ENCODE results near the gene PEX14.

Gene PEX14

DNA sequence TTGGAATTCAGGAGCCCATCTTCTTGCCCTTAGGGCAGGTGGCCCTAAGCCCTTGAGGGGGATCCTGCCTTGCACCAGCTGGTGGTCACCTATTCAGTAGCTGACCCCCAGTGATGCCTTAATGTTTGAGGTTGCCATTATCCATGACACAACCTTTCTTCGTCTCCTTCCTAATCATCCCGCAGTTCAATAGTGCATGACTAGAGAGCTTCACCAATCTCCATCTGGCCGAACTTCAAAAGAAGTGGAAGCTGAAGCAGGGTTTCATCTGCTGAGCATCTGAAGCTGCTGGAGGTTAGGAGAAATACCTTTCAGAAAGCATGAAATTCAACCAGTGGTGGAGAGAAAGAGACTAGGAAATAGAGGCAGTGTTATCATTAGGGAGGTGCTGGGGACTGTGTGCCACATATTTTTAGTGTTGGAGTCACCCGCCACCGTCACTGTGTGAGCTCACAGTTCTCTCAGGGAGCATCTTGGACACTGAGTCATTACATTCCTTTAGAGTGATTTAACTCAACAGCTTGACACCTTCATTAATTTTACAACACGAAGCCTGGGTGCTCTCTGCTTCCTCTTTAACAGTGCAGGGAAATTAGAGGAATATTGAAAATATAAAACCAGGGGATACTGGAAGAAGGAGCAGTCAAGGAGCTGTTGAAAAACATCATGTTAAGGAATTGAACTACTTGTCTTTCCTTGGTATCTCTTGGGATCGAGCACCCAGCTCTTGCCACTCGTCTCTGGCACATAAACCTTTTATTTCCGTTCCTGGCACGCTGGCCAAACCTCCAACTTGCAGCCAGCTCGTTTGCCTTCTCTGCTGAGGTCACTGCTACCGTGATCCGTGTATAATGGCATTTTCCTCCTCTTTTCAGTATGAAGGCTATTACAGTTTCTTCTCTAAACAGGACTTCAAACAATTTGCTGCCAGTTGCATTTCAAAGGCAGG lies 53.6 kb downstream of the PEX14 start:
- H3K4me1 ChIP-seq (ENCODE audit: control insufficient read depth in 1 of 2, insufficient read depth in 2 of 2, low read length in 2 of 2), result peaks cover 0 to 5% of the 10 kb centered on the region in 2 donors

DNA sequence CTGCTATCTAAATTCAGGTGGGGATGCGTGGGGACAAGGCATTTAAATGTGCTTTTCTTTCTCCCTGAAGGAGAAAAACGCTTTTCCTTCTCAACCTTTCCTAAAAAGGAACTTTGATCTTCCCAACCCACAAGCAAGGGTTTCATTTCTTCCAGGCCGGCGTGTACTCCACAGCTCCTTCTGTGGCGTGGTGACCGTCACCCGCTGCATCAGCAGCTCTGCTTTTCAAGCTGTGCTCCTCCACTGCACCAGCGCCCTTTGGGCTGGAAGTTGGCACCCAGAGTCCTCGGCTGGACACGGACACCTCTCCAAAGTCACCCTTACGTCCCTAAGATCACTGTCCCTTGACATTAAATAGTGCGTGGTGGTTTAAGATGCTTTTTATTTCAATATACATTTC lies 54.3 kb downstream of the PEX14 start:
- H3K36me3 ChIP-seq (ENCODE audit: control insufficient read depth in 1 of 2, insufficient read depth in 2 of 2, low read length in 2 of 2), result no peaks in the 10 kb centered on the region
- H3K27ac ChIP-seq (ENCODE audit: low read depth, low read length), result no peak overlapping the region
- no peaks in the 10 kb centered on the region for H3K9me3 ChIP-seq (ENCODE audit: control insufficient read depth in 1 of 2, low read length in 2 of 2)
- H3K4me1 ChIP-seq (ENCODE audit: control insufficient read depth in 1 of 2, insufficient read depth in 2 of 2, low read length in 2 of 2), result peaks cover 0 to 5% of the 10 kb centered on the region in 2 donors
- no peak overlapping the region for H3K4me3 ChIP-seq (ENCODE audit: low read depth in 1 of 2, low read length in 2 of 2)
- H3K27me3 ChIP-seq (ENCODE audit: control insufficient read depth in 1 of 2, insufficient read depth in 2 of 2, low read length in 2 of 2), result no peaks in the 10 kb centered on the region
- H3K9ac ChIP-seq (ENCODE audit: low read depth in 1 of 2, low read length in 2 of 2), result no peak overlapping the region

More for the DNA sequence above, 53.6 kb downstream of the PEX14 start:
- Histone ChIP-seq H3K9ac (ENCODE audit: low read depth in 1 of 2, low read length in 2 of 2) (no peak overlapping the region), H3K4me3 (ENCODE audit: low read depth in 1 of 2, low read length in 2 of 2) (no peak overlapping the region), H3K36me3 (ENCODE audit: control insufficient read depth in 1 of 2, insufficient read depth in 2 of 2, low read length in 2 of 2) (no peaks in the 10 kb centered on the region), H3K9me3 (ENCODE audit: control insufficient read depth in 1 of 2, low read length in 2 of 2) (no peaks in the 10 kb centered on the region), H3K27ac (ENCODE audit: low read depth, low read length) (no peak overlapping the region), H3K27me3 (ENCODE audit: control insufficient read depth in 1 of 2, insufficient read depth in 2 of 2, low read length in 2 of 2) (no peaks in the 10 kb centered on the region)

DNA sequence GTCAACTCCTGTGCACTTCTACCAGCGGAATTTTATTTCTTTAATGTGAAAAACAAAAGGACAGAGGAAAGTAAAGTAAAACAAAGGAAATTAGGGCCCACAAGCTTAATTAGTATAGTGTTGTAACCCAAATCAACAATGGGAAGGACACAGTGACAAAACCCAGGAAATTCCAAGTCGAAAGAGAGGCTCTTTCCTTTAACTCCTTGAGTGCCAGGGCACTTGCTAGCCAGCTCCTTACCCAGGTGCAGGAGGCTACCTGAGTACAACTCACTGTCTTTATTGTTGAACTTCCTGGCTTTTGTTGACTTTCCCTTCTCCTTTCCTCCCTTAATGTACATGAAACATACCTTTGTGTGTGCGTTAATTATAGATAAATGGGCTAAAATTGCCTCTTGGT lies 55.0 kb downstream of the PEX14 start:
- Histone ChIP-seq H3K4me1 (ENCODE audit: control insufficient read depth in 1 of 2, insufficient read depth in 2 of 2, low read length in 2 of 2) (peaks cover 0 to 5% of the 10 kb centered on the region in 2 donors), H3K9ac (ENCODE audit: low read depth in 1 of 2, low read length in 2 of 2) (no peak overlapping the region), H3K27me3 (ENCODE audit: control insufficient read depth in 1 of 2, insufficient read depth in 2 of 2, low read length in 2 of 2) (no peaks in the 10 kb centered on the region), H3K36me3 (ENCODE audit: control insufficient read depth in 1 of 2, insufficient read depth in 2 of 2, low read length in 2 of 2) (no peaks in the 10 kb centered on the region), H3K27ac (ENCODE audit: low read depth, low read length) (no peak overlapping the region), H3K9me3 (ENCODE audit: control insufficient read depth in 1 of 2, low read length in 2 of 2) (no peaks in the 10 kb centered on the region), H3K4me3 (ENCODE audit: low read depth in 1 of 2, low read length in 2 of 2) (no peak overlapping the region)

GRCh38 chr1:10530281-10530740 lies 55.6 kb downstream of the PEX14 start:
- Histone ChIP-seq H3K9ac (ENCODE audit: low read depth in 1 of 2, low read length in 2 of 2) (no peak overlapping the region), H3K4me1 (ENCODE audit: control insufficient read depth in 1 of 2, insufficient read depth in 2 of 2, low read length in 2 of 2) (peaks cover 0 to 5% of the 10 kb centered on the region in 2 donors), H3K27ac (ENCODE audit: low read depth, low read length) (no peak overlapping the region), H3K27me3 (ENCODE audit: control insufficient read depth in 1 of 2, insufficient read depth in 2 of 2, low read length in 2 of 2) (no peaks in the 10 kb centered on the region), H3K4me3 (ENCODE audit: low read depth in 1 of 2, low read length in 2 of 2) (no peak overlapping the region), H3K9me3 (ENCODE audit: control insufficient read depth in 1 of 2, low read length in 2 of 2) (no peaks in the 10 kb centered on the region), H3K36me3 (ENCODE audit: control insufficient read depth in 1 of 2, insufficient read depth in 2 of 2, low read length in 2 of 2) (no peaks in the 10 kb centered on the region)

GRCh38 chr1:10530756-10531495 lies 56.2 kb downstream of the PEX14 start:
- Histone ChIP-seq H3K9me3 (ENCODE audit: control insufficient read depth in 1 of 2, low read length in 2 of 2) (no peaks in the 10 kb centered on the region), H3K9ac (ENCODE audit: low read depth in 1 of 2, low read length in 2 of 2) (no peak overlapping the region), H3K4me1 (ENCODE audit: control insufficient read depth in 1 of 2, insufficient read depth in 2 of 2, low read length in 2 of 2) (peaks cover 0 to 5% of the 10 kb centered on the region in 2 donors), H3K27me3 (ENCODE audit: control insufficient read depth in 1 of 2, insufficient read depth in 2 of 2, low read length in 2 of 2) (no peaks in the 10 kb centered on the region), H3K36me3 (ENCODE audit: control insufficient read depth in 1 of 2, insufficient read depth in 2 of 2, low read length in 2 of 2) (peaks cover 0 to 1% of the 10 kb centered on the region in 2 donors), H3K27ac (ENCODE audit: low read depth, low read length) (no peak overlapping the region), H3K4me3 (ENCODE audit: low read depth in 1 of 2, low read length in 2 of 2) (no peak overlapping the region)

- peaks cover 6 to 11% of the 10 kb centered on the region in 2 donors for H3K36me3 ChIP-seq (ENCODE audit: control insufficient read depth in 1 of 2, insufficient read depth in 2 of 2, low read length in 2 of 2)
- H3K9me3 ChIP-seq (ENCODE audit: control insufficient read depth in 1 of 2, low read length in 2 of 2), result no peaks in the 10 kb centered on the region
Observed at GRCh38 chr1:10532362-10532761, 57.6 kb downstream of the PEX14 start.

DNA sequence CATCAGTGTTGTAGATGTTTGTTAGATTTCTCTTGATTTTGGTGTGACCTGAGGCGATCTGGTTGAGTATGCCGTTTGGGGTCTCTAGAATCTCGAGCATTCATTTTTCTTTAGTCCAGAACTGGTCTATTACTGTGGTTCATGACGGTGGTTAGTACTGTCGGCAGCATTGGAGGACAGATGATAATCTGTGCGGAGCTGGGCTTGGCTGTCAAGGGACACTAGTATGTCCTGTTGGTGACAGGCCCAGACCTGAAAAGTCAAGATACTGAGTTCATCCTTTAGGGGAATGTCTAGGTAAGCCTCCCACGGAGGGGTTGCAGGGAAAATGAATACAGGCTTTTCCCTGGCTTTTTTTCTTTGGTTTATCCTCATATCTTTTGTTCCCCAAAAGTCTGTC lies 59.8 kb downstream of the PEX14 start:
- no peaks in the 10 kb centered on the region for H3K9me3 ChIP-seq (ENCODE audit: control insufficient read depth in 1 of 2, low read length in 2 of 2)
- H3K27me3 ChIP-seq (ENCODE audit: control insufficient read depth in 1 of 2, insufficient read depth in 2 of 2, low read length in 2 of 2), result no peaks in the 10 kb centered on the region
- no peak overlapping the region for H3K27ac ChIP-seq (ENCODE audit: low read depth, low read length)
- no peak overlapping the region for H3K9ac ChIP-seq (ENCODE audit: low read depth in 1 of 2, low read length in 2 of 2)
- H3K4me1 ChIP-seq (ENCODE audit: control insufficient read depth in 1 of 2, insufficient read depth in 2 of 2, low read length in 2 of 2), result peaks cover 0 to 5% of the 10 kb centered on the region in 2 donors
- no peak overlapping the region for H3K4me3 ChIP-seq (ENCODE audit: low read depth in 1 of 2, low read length in 2 of 2)
- H3K36me3 ChIP-seq (ENCODE audit: control insufficient read depth in 1 of 2, insufficient read depth in 2 of 2, low read length in 2 of 2), result peaks cover 11% of the 10 kb centered on the region in 2 donors

More at GRCh38 chr1:10532362-10532761, 57.6 kb downstream of the PEX14 start:
- Histone ChIP-seq H3K27ac (ENCODE audit: low read depth, low read length) (no peak overlapping the region), H3K27me3 (ENCODE audit: control insufficient read depth in 1 of 2, insufficient read depth in 2 of 2, low read length in 2 of 2) (no peaks in the 10 kb centered on the region), H3K4me3 (ENCODE audit: low read depth in 1 of 2, low read length in 2 of 2) (no peak overlapping the region), H3K4me1 (ENCODE audit: control insufficient read depth in 1 of 2, insufficient read depth in 2 of 2, low read length in 2 of 2) (peaks cover 0 to 5% of the 10 kb centered on the region in 2 donors), H3K9ac (ENCODE audit: low read depth in 1 of 2, low read length in 2 of 2) (no peak overlapping the region)

- H3K27me3 ChIP-seq (ENCODE audit: control insufficient read depth in 1 of 2, insufficient read depth in 2 of 2, low read length in 2 of 2), result no peaks in the 10 kb centered on the region
- H3K9ac ChIP-seq (ENCODE audit: low read depth in 1 of 2, low read length in 2 of 2), result no peak overlapping the region
- H3K27ac ChIP-seq (ENCODE audit: low read depth, low read length), result no peak overlapping the region
- peaks cover 11 to 18% of the 10 kb centered on the region in 2 donors for H3K36me3 ChIP-seq (ENCODE audit: control insufficient read depth in 1 of 2, insufficient read depth in 2 of 2, low read length in 2 of 2)
- no peaks in the 10 kb centered on the region for H3K9me3 ChIP-seq (ENCODE audit: control insufficient read depth in 1 of 2, low read length in 2 of 2)
- no peaks in the 10 kb centered on the region for H3K4me1 ChIP-seq (ENCODE audit: control insufficient read depth in 1 of 2, insufficient read depth in 2 of 2, low read length in 2 of 2)
- no peak overlapping the region for H3K4me3 ChIP-seq (ENCODE audit: low read depth in 1 of 2, low read length in 2 of 2)
Observed at GRCh38 chr1:10536133-10536770, 61.5 kb downstream of the PEX14 start.

DNA sequence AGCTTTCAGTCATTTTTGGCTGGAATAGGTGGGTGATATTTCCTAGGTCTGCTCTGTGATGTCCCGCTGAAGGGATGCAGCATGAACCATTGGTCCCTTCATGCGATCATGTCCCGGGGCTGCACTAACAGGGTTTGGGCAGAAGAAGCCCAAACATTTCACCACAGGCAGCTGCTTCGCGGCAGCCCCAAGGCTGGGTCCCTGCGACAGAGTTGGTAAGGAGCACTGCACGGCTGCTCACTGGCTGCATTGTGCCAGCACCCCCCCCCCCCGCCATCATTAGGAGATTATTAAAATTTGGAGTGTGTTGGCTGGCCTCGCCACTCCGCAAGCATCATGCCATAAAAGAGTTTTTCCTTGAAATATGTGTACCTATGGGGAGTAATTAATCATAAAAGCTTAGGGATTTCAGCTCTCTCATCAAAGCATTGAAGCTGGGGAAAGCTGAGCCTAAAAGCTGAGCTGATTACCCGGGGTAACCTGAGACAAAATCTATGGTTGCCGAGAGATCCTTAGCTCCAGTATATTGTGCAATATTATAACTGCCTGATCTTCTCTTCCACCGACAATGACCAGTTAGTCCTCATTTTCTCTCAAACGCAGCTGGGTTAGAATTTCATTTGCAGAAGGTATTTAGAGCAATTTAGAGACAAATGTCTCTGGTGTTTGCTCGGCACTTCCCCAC lies 62.5 kb downstream of the PEX14 start:
- no peaks in the 10 kb centered on the region for H3K4me1 ChIP-seq (ENCODE audit: control insufficient read depth in 1 of 2, insufficient read depth in 2 of 2, low read length in 2 of 2)
- H3K9ac ChIP-seq (ENCODE audit: low read depth in 1 of 2, low read length in 2 of 2), result no peak overlapping the region
- no peak overlapping the region for H3K4me3 ChIP-seq (ENCODE audit: low read depth in 1 of 2, low read length in 2 of 2)
- no peak overlapping the region for H3K27ac ChIP-seq (ENCODE audit: low read depth, low read length)
- peaks cover 11 to 23% of the 10 kb centered on the region in 2 donors for H3K36me3 ChIP-seq (ENCODE audit: control insufficient read depth in 1 of 2, insufficient read depth in 2 of 2, low read length in 2 of 2)
- H3K27me3 ChIP-seq (ENCODE audit: control insufficient read depth in 1 of 2, insufficient read depth in 2 of 2, low read length in 2 of 2), result no peaks in the 10 kb centered on the region
- no peaks in the 10 kb centered on the region for H3K9me3 ChIP-seq (ENCODE audit: control insufficient read depth in 1 of 2, low read length in 2 of 2)
